ENCODE results near the gene EPB41L4B. TPM values are rescaled to one million over a fixed set of nuclear protein-coding genes. Genes with fewer than 3 reads are reported as not detected.

The EPB41L4B gene
- total RNA-seq, 1 donor from 2014 or later = 31.8 TPM

Other genes with a start within 250 kb of the EPB41L4B start
- gene TMEM245, start 201.1 kb downstream of the EPB41L4B start, total RNA-seq = 92.6 TPM
- 12.8 TPM for gene FRRS1L, start 153.8 kb downstream of the EPB41L4B start, total RNA-seq
- 1.0 TPM for gene PTPN3, start 177.2 kb upstream of the EPB41L4B start, total RNA-seq

Measured in sciatic nerve (tissue), 1 donor.